K562 (cell line): ENCODE measurements around the gene OTULIN. TPM values are rescaled to one million over a fixed set of nuclear protein-coding genes. Genes with fewer than 3 reads are reported as not detected.
A peak's percentile ranks its signal among the peaks of the same experiment; 100 is the strongest.

Experiments used
- ATAC-seq: fragments of 200-7000 bp; cut with Tn5 transposase; 3 replicates; pipeline ENCODE4 v1.9.1; 2020; ENCODE audit warnings: moderate library complexity
- BruUV-seq: library from RNA; stranded (reverse); fragments of 400-500 nt; replicated peaks from 2 replicates; lab custom pipeline; 2021; lab: Mats Ljungman, UMichigan
- CTCF ChIA-PET: fragments of 300-600 bp; formaldehyde crosslinking; extraction: SDS; loops from one replicate; lab custom pipeline; 2021; ENCODE audit warnings: low intra/inter-chr PET ratio; lab: Yijun Ruan, JAX
- POLR2A ChIA-PET: fragments of 300-600, 350-650 bp; sonication (Branson Sonifier 250); formaldehyde crosslinking; extraction: SDS; loops from one replicate; lab custom pipeline; 2021; ENCODE audit warnings: antibody characterized with exemption, inconsistent platforms; lab: Yijun Ruan, JAX
- DNase-seq, 4 experiments: peaks; one replicate each; pipeline versions ENCODE4 v3.0.0 to v3.0.0-alpha.2; 2011 to 2018; ENCODE audit warnings: low spot score in 3 of 4, mixed read lengths in 3 of 4; ENCODE audit errors: extremely low read depth in 1 of 4
- FAIRE-seq: peaks from 2 replicates; lab custom pipeline; 2011; peaks lifted over from hg19 to GRCh38; lab: Jason Lieb, UNC
- H2AFZ ChIP-seq: 2 replicates; pipeline ENCODE4 v1.6.0; 2011; ENCODE audit warnings: low read depth, low read length, control low read depth, inconsistent platforms
- H3K27ac ChIP-seq: fragments of 200-600 bp; 3 replicates; pipeline ENCODE4 v1.8.0; 2011; ENCODE audit warnings: low read depth, mild to moderate bottlenecking, control low read depth, inconsistent platforms, low read length, moderate library complexity, mixed read lengths; ENCODE audit errors: extremely low read depth
- H3K27me3 ChIP-seq, 2 experiments: fragments of 300-600 bp in 1 of 2; 2 replicates in 1 of 2; 3 replicates in 1 of 2; pipeline versions ENCODE4 v1.6.0 to v1.8.0; 2011; ENCODE audit warnings: inconsistent platforms in 2 of 2, low read length in 2 of 2, mild to moderate bottlenecking in 1 of 2, mixed read lengths in 1 of 2, moderate library complexity in 1 of 2; ENCODE audit not compliant: control insufficient read depth in 2 of 2, insufficient read depth in 2 of 2
- H3K36me3 ChIP-seq: fragments of 300-600 bp; 3 replicates; pipeline ENCODE4 v1.8.0; 2011; ENCODE audit warnings: mild to moderate bottlenecking, low read length, inconsistent platforms; ENCODE audit not compliant: control insufficient read depth, insufficient read depth
- H3K4me1 ChIP-seq, 2 experiments: fragments of 200-600 bp in 1 of 2; replicated peaks in 1 of 2; 2 replicates in 1 of 2; 3 replicates in 1 of 2; pipeline versions ENCODE4 v1.5.1 to v1.8.0; 2011; ENCODE audit warnings: inconsistent platforms in 2 of 2, low read length in 2 of 2, mild to moderate bottlenecking in 1 of 2, mixed read lengths in 1 of 2, moderate library complexity in 1 of 2; ENCODE audit not compliant: control insufficient read depth in 2 of 2, insufficient read depth in 2 of 2
- H3K4me2 ChIP-seq: 2 replicates; pipeline ENCODE4 v1.6.1; 2011; ENCODE audit warnings: low read length, control low read depth, inconsistent platforms, mixed read lengths; ENCODE audit not compliant: insufficient read depth
- H3K4me3 ChIP-seq: fragments of 200-600 bp; sonication (generic), shearing (Covaris generic); 2 replicates; pipeline ENCODE4 v1.5.1; 2016; ENCODE audit warnings: control low read depth, inconsistent platforms
- H3K79me2 ChIP-seq: fragments of 200-600 bp; 3 replicates; pipeline ENCODE4 v1.8.0; 2011; ENCODE audit warnings: low read length, inconsistent platforms; ENCODE audit not compliant: control insufficient read depth, insufficient read depth
- H3K9ac ChIP-seq, 2 experiments: 2 replicates each; pipeline versions ENCODE4 v1.6.0 to v1.6.1; 2011; ENCODE audit warnings: low read depth in 2 of 2, low read length in 2 of 2, control low read depth in 1 of 2, inconsistent platforms in 1 of 2, mild to moderate bottlenecking in 1 of 2, mixed read lengths in 1 of 2; ENCODE audit not compliant: insufficient read depth in 1 of 2
- H3K9me1 ChIP-seq: one replicate; pipeline ENCODE4 v1.6.0; 2011; ENCODE audit warnings: inconsistent platforms, mild to moderate bottlenecking, low read length, moderate library complexity; ENCODE audit not compliant: control insufficient read depth, insufficient read depth
- H3K9me3 ChIP-seq: replicated peaks from 2 replicates; pipeline ENCODE4 v1.5.1; 2011; ENCODE audit warnings: low read depth, low read length, inconsistent platforms; ENCODE audit not compliant: control insufficient read depth, insufficient read depth
- H4K20me1 ChIP-seq: replicated peaks from 2 replicates; pipeline ENCODE4 v1.6.1; 2011; ENCODE audit warnings: low read length, inconsistent platforms, mixed read lengths; ENCODE audit not compliant: control insufficient read depth, insufficient read depth
- ADNP ChIP-seq: fragments of 200-800 bp; sonication (Bioruptor generic); IDR thresholded peaks from 2 replicates; pipeline ENCODE4 v1.6.1; 2016; ENCODE audit warnings: missing genetic modification characterization, missing compliant biosample characterization
- NCOA2 ChIP-seq, 2 experiments: fragments of 450-650 bp; IDR thresholded peaks; 2 replicates each; pipeline ENCODE4 v1.6.1; 2018; ENCODE audit warnings: mild to moderate bottlenecking in 2 of 2, moderate library complexity in 1 of 2; ENCODE audit not compliant: partially characterized antibody in 2 of 2
- POLR3A ChIP-seq: IDR thresholded peaks from 2 replicates; pipeline ENCODE4 v1.6.1; 2011; ENCODE audit warnings: borderline replicate concordance, mild to moderate bottlenecking, moderate library complexity; ENCODE audit not compliant: insufficient read length, insufficient read depth; ENCODE audit errors: extremely low read depth
- SMARCB1 ChIP-seq: IDR thresholded peaks from 2 replicates; pipeline ENCODE4 v1.6.1; 2011; ENCODE audit warnings: improper control_type of control experiment, low read depth; ENCODE audit not compliant: insufficient read length
- TRIM28 ChIP-seq: fragments of 450-650 bp; IDR thresholded peaks from 2 replicates; pipeline ENCODE4 v1.6.1; 2017
- XRCC3 ChIP-seq: fragments of 450-650 bp; IDR thresholded peaks from 2 replicates; pipeline ENCODE4 v1.6.1; 2017; ENCODE audit warnings: mild to moderate bottlenecking, moderate library complexity
- ZBTB7A ChIP-seq: IDR thresholded peaks from 2 replicates; pipeline ENCODE4 v1.6.1; 2011; ENCODE audit warnings: low read depth, mild to moderate bottlenecking, low read length, moderate library complexity, borderline replicate concordance; ENCODE audit not compliant: control insufficient read depth
- ZEB2 ChIP-seq: fragments of 450-650 bp; IDR thresholded peaks from 2 replicates; pipeline ENCODE4 v1.6.1; 2016
- ZNF507 ChIP-seq: conservative IDR thresholded peaks from 2 replicates; pipeline ENCODE4 v1.6.1; 2017; ENCODE audit warnings: missing genetic modification characterization, missing compliant biosample characterization
- ZNF695 ChIP-seq: fragments of 450-650 bp; formaldehyde crosslinking; IDR thresholded peaks from 2 replicates; pipeline ENCODE4 v1.4.0; 2020; ENCODE audit warnings: mild to moderate bottlenecking, moderate library complexity
- WGBS: fragments of 100-300 bp; shearing (Covaris generic); methylation state at CpG from one replicate; pipeline ENCODE4 v1.1.6; 2016; ENCODE audit warnings: low coverage, mixed read lengths; ENCODE audit not compliant: insufficient coverage; ENCODE audit errors: missing lambda C conversion rate; 5-methylcytosine and 5-hydroxymethylcytosine counted together
- in situ Hi-C: fragments of 300-500 bp; cut with MboI; formaldehyde crosslinking; loops from 4 replicates; pipeline ENCODE4 v1.15.0; 2018; ENCODE audit warnings: inconsistent platforms, mixed read lengths
- intact Hi-C: fragments of 100-400 bp; cut with micrococcal nuclease; formaldehyde crosslinking; loops from 2 replicates; pipeline ENCODE4 v1.14.2; 2022
- polyA plus RNA-seq, 8 experiments: library from polyadenylated mRNA; depleted of rRNA in 4 of 8; stranded (reverse) in 5 of 8; unstranded in 3 of 8; fragments of >200 nt; fragmentation: Nextera tagmentation in 2 of 8; fragmentation: Illumina TruSeq in 1 of 8; extraction: Ambion mirVana in 2 of 8; extraction: Trizol in 1 of 8; gene quantifications; 2 replicates each; pipeline versions ENCODE4 v1.2.1 to v1.2.3, GENCODE V29; 2011 to 2014; ENCODE audit warnings: inconsistent platforms in 1 of 8, missing spikeins in 1 of 8
- total RNA-seq, 7 experiments: library from RNA; depleted of rRNA in 6 of 7; stranded (reverse); fragments of >200 nt in 6 of 7; fragmentation: Illumina TruSeq in 2 of 7; extraction: Trizol in 2 of 7; gene quantifications; 2 replicates each; pipeline versions ENCODE4 v1.2.1 to v1.2.3, GENCODE V29; 2011 to 2021; ENCODE audit warnings: low replicate concordance in 1 of 7
- TF ChIP-seq, protein P1 (sequence below), 2 experiments: IDR thresholded peaks; 2 replicates each; pipeline ENCODE4 v1.6.1; 2011; ENCODE audit warnings: borderline replicate concordance in 1 of 2, control low read depth in 1 of 2, low read depth in 1 of 2, low read length in 1 of 2, mild to moderate bottlenecking in 1 of 2, mixed read lengths in 1 of 2, moderate library complexity in 1 of 2; ENCODE audit not compliant: insufficient read depth in 1 of 2, insufficient read length in 1 of 2, poor library complexity in 1 of 2, severe bottlenecking in 1 of 2; ENCODE audit errors: extremely low read depth in 1 of 2
- TF ChIP-seq, protein P2 (sequence below): sonication (generic); formaldehyde crosslinking; IDR thresholded peaks from 2 replicates; pipeline ENCODE4 v1.9.0; 2022; ENCODE audit warnings: mild to moderate bottlenecking, missing genetic modification reagents
- TF ChIP-seq, protein P3 (sequence below), 2 experiments: IDR thresholded peaks in 1 of 2; conservative IDR thresholded peaks in 1 of 2; 2 replicates each; pipeline ENCODE4 v1.6.1; 2016; ENCODE audit warnings: low read depth in 2 of 2, mild to moderate bottlenecking in 1 of 2, missing compliant biosample characterization in 1 of 2, missing genetic modification characterization in 1 of 2, moderate library complexity in 1 of 2

OTULIN gene
- total and polyA plus RNA-seq, 9 of the 15 experiments (the other 6 are each of a cell fraction or from before 2014, with no cell fraction given), result 3.3 to 33.6 (median 20.1) TPM

DNA sequence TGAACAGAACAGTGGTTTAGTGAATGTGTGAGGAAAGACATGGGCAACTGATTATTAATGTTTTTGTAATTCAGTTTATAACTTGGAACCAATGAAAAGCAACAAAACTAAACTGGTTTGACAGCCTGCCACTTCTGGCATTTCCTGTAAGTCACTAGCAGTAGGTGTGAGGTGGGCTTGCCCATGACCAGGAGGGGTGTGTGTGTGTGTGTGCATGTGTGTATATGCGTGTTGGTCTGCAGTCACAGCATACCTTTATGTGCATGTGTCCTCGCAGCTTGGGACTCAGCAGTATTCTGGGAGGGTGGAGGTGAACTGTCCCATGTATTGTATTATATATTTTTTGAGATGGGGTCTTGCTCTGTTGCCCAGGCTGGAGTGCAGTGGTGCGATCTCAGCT, 32.3 kb downstream of the OTULIN start:
- TF ChIP-seq ADNP (tag), result no peak
- TF ChIP-seq NCOA2 (IDR thresholded peaks at IDR 0.05; ENCODE audit: partially characterized antibody in 2 of 2), result no peak
- TF ChIP-seq, protein P1, sequence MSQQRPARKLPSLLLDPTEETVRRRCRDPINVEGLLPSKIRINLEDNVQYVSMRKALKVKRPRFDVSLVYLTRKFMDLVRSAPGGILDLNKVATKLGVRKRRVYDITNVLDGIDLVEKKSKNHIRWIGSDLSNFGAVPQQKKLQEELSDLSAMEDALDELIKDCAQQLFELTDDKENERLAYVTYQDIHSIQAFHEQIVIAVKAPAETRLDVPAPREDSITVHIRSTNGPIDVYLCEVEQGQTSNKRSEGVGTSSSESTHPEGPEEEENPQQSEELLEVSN (IDR thresholded peaks at IDR 0.05; ENCODE audit: borderline replicate concordance in 1 of 2, extremely low read depth in 1 of 2, insufficient read depth in 1 of 2, insufficient read length in 1 of 2, low read depth in 1 of 2, low read length in 1 of 2, poor library complexity in 1 of 2, severe bottlenecking in 1 of 2), result no peak
- TF ChIP-seq ZNF507 (tag), result no peak
- no peak for TF ChIP-seq SMARCB1
- no peak for TF ChIP-seq TRIM28
- TF ChIP-seq, protein P2, sequence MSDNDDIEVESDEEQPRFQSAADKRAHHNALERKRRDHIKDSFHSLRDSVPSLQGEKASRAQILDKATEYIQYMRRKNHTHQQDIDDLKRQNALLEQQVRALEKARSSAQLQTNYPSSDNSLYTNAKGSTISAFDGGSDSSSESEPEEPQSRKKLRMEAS, result no peak
- no peak for TF ChIP-seq ZNF695
- TF ChIP-seq XRCC3, result no peak
- no peak for TF ChIP-seq ZBTB7A
- no peak for TF ChIP-seq ZEB2
- TF ChIP-seq, protein P3, sequence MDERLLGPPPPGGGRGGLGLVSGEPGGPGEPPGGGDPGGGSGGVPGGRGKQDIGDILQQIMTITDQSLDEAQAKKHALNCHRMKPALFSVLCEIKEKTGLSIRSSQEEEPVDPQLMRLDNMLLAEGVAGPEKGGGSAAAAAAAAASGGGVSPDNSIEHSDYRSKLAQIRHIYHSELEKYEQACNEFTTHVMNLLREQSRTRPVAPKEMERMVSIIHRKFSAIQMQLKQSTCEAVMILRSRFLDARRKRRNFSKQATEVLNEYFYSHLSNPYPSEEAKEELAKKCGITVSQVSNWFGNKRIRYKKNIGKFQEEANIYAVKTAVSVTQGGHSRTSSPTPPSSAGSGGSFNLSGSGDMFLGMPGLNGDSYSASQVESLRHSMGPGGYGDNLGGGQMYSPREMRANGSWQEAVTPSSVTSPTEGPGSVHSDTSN (CRISPR knock-in tag; IDR thresholded peaks at IDR 0.05; ENCODE audit: low read depth), result no peak
- TF ChIP-seq, protein P3 (tag; conservative IDR thresholded peaks at IDR 0.05; ENCODE audit: low read depth), result no peak
- no peak for TF ChIP-seq POLR3A
- Histone ChIP-seq H3K9ac (no peak overlapping the region), H2AFZ (no peak overlapping the region), H3K4me1 (peaks cover 7 to 38% of the 10 kb centered on the region in 2 experiments; a peak in 4 of 5 replicates), H3K9me3 (no peaks in the 10 kb centered on the region), H3K27ac (peak overlapping the region; percentile 52), H4K20me1 (no peaks in the 10 kb centered on the region), H3K4me2 (no peak overlapping the region), H3K36me3 (peaks cover 92% of the 10 kb centered on the region), H3K9me1 (peaks cover 3% of the 10 kb centered on the region), H3K79me2 (0 out of 3 replicates have a peak, but pooled peaks cover 6% of the 10 kb centered on the region), H3K27me3 (no peaks in the 10 kb centered on the region), H3K4me3 (no peak overlapping the region)
- POLR2A ChIA-PET, result interaction anchor here (1.1 kb wide), 1 partner anchor 11 kb away, joined by 6 read pairs; no protein-coding TSS in a partner anchor
- CTCF ChIA-PET, result no interaction called here
- DNase-seq (no peak), FAIRE-seq (no peak), ATAC-seq (no peak)
- WGBS, result 92% methylated on average over 3 of the region's 3 CpGs
- no TSS peak for BruUV-seq
- intact Hi-C loops (no loop called here), in situ Hi-C loops (no loop called here)
